ENCODE data around the gene CHRNA4.

CHRNA4 gene

GRCh38 chr20:63376283-63377250 lies 15.4 kb upstream of the CHRNA4 start:
- DNase-seq, result no peak

GRCh38 chr20:63375438-63375837 lies 14.3 kb upstream of the CHRNA4 start:
- DNase-seq, result no peak

- DNase-seq, result no peak
Measured at GRCh38 chr20:63374504-63374903, 13.4 kb upstream of the CHRNA4 start.

- DNase-seq, result no peak
Measured at GRCh38 chr20:63373996-63374395, 12.8 kb upstream of the CHRNA4 start.

GRCh38 chr20:63372971-63373885 lies 12.1 kb upstream of the CHRNA4 start:
- no peak for DNase-seq

- no peak for DNase-seq
Measured at GRCh38 chr20:63371291-63371865, 10.2 kb upstream of the CHRNA4 start.

GRCh38 chr20:63370618-63371187 lies 9.6 kb upstream of the CHRNA4 start:
- no peak for DNase-seq

GRCh38 chr20:63369724-63370617 lies 8.8 kb upstream of the CHRNA4 start:
- DNase-seq, result no peak

- no peak for DNase-seq
Measured at GRCh38 chr20:63369024-63369530, 7.9 kb upstream of the CHRNA4 start.

- DNase-seq, result no peak
Measured at GRCh38 chr20:63368151-63368550, 7.0 kb upstream of the CHRNA4 start.

- DNase-seq, result no peak
Measured at GRCh38 chr20:63367446-63368055, 6.4 kb upstream of the CHRNA4 start.

- DNase-seq, result no peak
Measured at GRCh38 chr20:63366390-63367365, 5.5 kb upstream of the CHRNA4 start.

- no peak for DNase-seq
Measured at GRCh38 chr20:63365601-63366389, 4.6 kb upstream of the CHRNA4 start.

- no peak for DNase-seq
Measured at GRCh38 chr20:63364801-63365585, 3.8 kb upstream of the CHRNA4 start.

GRCh38 chr20:63363981-63364561 lies 2.9 kb upstream of the CHRNA4 start:
- DNase-seq, result no peak

- DNase-seq, result no peak
Measured at GRCh38 chr20:63363013-63363957, 2.1 kb upstream of the CHRNA4 start.
